OCI-LY7 (cell line): ENCODE results near the gene DNM3. TPM values are rescaled to one million over a fixed set of nuclear protein-coding genes. Genes with fewer than 3 reads are reported as not detected.

Experiments
- BruUV-seq: library from RNA; stranded (reverse); fragments of 400-500 nt; replicated peaks from 2 replicates; lab custom pipeline; 2021; lab: Mats Ljungman, UMichigan
- CTCF ChIA-PET: fragments of 300-600 bp; sonication (Branson Sonifier 250); formaldehyde crosslinking; loops from one replicate; lab custom pipeline; 2022; ENCODE audit warnings: antibody characterized with exemption; ENCODE audit not compliant: unreplicated experiment; lab: Charles Lee
- POLR2A ChIA-PET: fragments of 300-600 bp; sonication (Branson Sonifier 250); formaldehyde crosslinking; loops from one replicate; lab custom pipeline; 2022; ENCODE audit warnings: antibody characterized with exemption; lab: Charles Lee
- DNase-seq: peaks from one replicate; pipeline ENCODE4 v3.0.0-alpha.2; 2015; ENCODE audit warnings: low spot score
- H2AFZ ChIP-seq: fragments of 200-600 bp; sonication (generic), shearing (Covaris generic); 2 replicates; pipeline ENCODE4 v1.6.1; 2014; ENCODE audit warnings: mild to moderate bottlenecking, antibody characterized with exemption, low read length, moderate library complexity
- H3K27ac ChIP-seq: fragments of 200-600 bp; sonication (generic); 2 replicates; pipeline ENCODE4 v1.5.1; 2014; ENCODE audit warnings: mixed run types, low read depth, mild to moderate bottlenecking, moderate library complexity, low read length, inconsistent platforms; ENCODE audit not compliant: poor library complexity, severe bottlenecking
- H3K36me3 ChIP-seq: fragments of 200-600 bp; sonication (generic); 2 replicates; pipeline ENCODE4 v1.6.1; 2014; ENCODE audit warnings: mild to moderate bottlenecking, antibody characterized with exemption, low read length, moderate library complexity, mixed read lengths; ENCODE audit not compliant: insufficient read depth
- H3K4me1 ChIP-seq: fragments of 200-600 bp; sonication (generic); 2 replicates; pipeline ENCODE4 v1.5.1; 2014; ENCODE audit warnings: mild to moderate bottlenecking, low read length; ENCODE audit not compliant: insufficient read depth, poor library complexity, severe bottlenecking
- H3K4me2 ChIP-seq: fragments of 200-600 bp; sonication (generic); 2 replicates; pipeline ENCODE4 v1.6.1; 2014; ENCODE audit warnings: mild to moderate bottlenecking, low read length
- H3K4me3 ChIP-seq: fragments of 200-600 bp; sonication (generic); 2 replicates; pipeline ENCODE4 v1.5.1; 2014; ENCODE audit warnings: mild to moderate bottlenecking, low read depth, low read length; ENCODE audit not compliant: poor library complexity, severe bottlenecking
- H3K79me2 ChIP-seq: fragments of 200-600 bp; sonication (generic); 2 replicates; pipeline ENCODE4 v1.6.1; 2016; ENCODE audit warnings: low read depth, mild to moderate bottlenecking, low read length, moderate library complexity, mixed read lengths; ENCODE audit not compliant: insufficient read depth
- H3K9me2 ChIP-seq: fragments of 200-600 bp; sonication (generic); 2 replicates; pipeline ENCODE4 v1.6.1; 2016; ENCODE audit warnings: mild to moderate bottlenecking, low read length, mixed read lengths; ENCODE audit not compliant: insufficient read depth
- H3K9me3 ChIP-seq: fragments of 200-600 bp; sonication (generic); 2 replicates; pipeline ENCODE4 v1.6.1; 2014; ENCODE audit warnings: mild to moderate bottlenecking, mixed run types, low read length, mixed read lengths
- H4K20me1 ChIP-seq: fragments of 200-600 bp; sonication (generic); 2 replicates; pipeline ENCODE4 v1.6.1; 2014; ENCODE audit warnings: mild to moderate bottlenecking, antibody characterized with exemption, low read length, moderate library complexity, mixed read lengths; ENCODE audit not compliant: insufficient read depth
- CTCF ChIP-seq: fragments of 200-600 bp; sonication (generic); conservative IDR thresholded peaks from 2 replicates; pipeline ENCODE4 v1.5.1; 2014; ENCODE audit warnings: mild to moderate bottlenecking, antibody characterized with exemption, low read length, moderate library complexity, mixed read lengths
- EZH2phosphoT487 ChIP-seq: fragments of 200-600 bp; sonication (generic); IDR thresholded peaks from 2 replicates; pipeline ENCODE4 v1.6.1; 2018; ENCODE audit warnings: low read depth, borderline replicate concordance, mild to moderate bottlenecking, mixed run types, antibody characterized with exemption, low read length, moderate library complexity, mixed read lengths
- intact Hi-C: fragments of 100-400 bp; cut with micrococcal nuclease; formaldehyde crosslinking; loops from one replicate; pipeline ENCODE4 v1.10.0; 2022; ENCODE audit not compliant: unreplicated experiment
- total RNA-seq, 2 experiments: library from RNA; depleted of rRNA in 1 of 2; stranded (reverse); fragments of >200 nt in 1 of 2; shearing (Covaris generic) in 1 of 2; gene quantifications; 2 replicates each; pipeline ENCODE4 v1.2.3, GENCODE V29; 2014 to 2022

DNM3 gene
- total RNA-seq, 2 experiments from 2014 or later: 0.47 to 0.61 TPM

- Histone ChIP-seq H3K4me2 (no peak overlapping the region), H3K9me3 (no peaks in the 10 kb centered on the region), H3K9me2 (no peaks in the 10 kb centered on the region), H3K4me3 (no peak overlapping the region), H3K27ac (no peak overlapping the region), H4K20me1 (no peaks in the 10 kb centered on the region), H3K36me3 (no peaks in the 10 kb centered on the region), H3K79me2 (no peaks in the 10 kb centered on the region), H2AFZ (no peak overlapping the region), H3K4me1 (no peaks in the 10 kb centered on the region)
- TF ChIP-seq EZH2phosphoT487 (no peak), CTCF (no peak)
- intact Hi-C loops: no loop called here
- BruUV-seq: no TSS peak
- ChIA-PET CTCF (no interaction called here), POLR2A (interaction anchor here (0.8 kb wide), 1 partner anchor 15 kb away, joined by 3 read pairs; no protein-coding TSS in a partner anchor)
- no peak for DNase-seq
Measured at GRCh38 chr1:172215006-172215405, 373.7 kb downstream of the DNM3 start.

GRCh38 chr1:172219966-172220365 is 378.7 kb downstream of the DNM3 start:
- Histone ChIP-seq H3K9me2 (no peaks in the 10 kb centered on the region), H2AFZ (no peak overlapping the region), H3K79me2 (no peaks in the 10 kb centered on the region), H3K4me1 (no peaks in the 10 kb centered on the region), H3K4me3 (no peak overlapping the region), H3K9me3 (no peaks in the 10 kb centered on the region), H3K27ac (no peak overlapping the region), H3K36me3 (no peaks in the 10 kb centered on the region), H3K4me2 (no peak overlapping the region), H4K20me1 (no peaks in the 10 kb centered on the region)
- no TSS peak for BruUV-seq
- intact Hi-C loops: no loop called here
- ChIA-PET CTCF (no interaction called here), POLR2A (interaction anchor here (0.5 to 0.8 kb wide), 3 partner anchors 20 to 197 kb away, joined by 3 to 4 read pairs (median 4); no protein-coding TSS in a partner anchor)
- no peak for DNase-seq
- TF ChIP-seq EZH2phosphoT487: no peak
- no peak for TF ChIP-seq CTCF

GRCh38 chr1:172220376-172220775 is 379.1 kb downstream of the DNM3 start:
- intact Hi-C loops: no loop called here
- POLR2A ChIA-PET: interaction anchor here (0.5 to 0.8 kb wide), 2 partner anchors 20 to 68 kb away, joined by 4 read pairs; no protein-coding TSS in a partner anchor
- CTCF ChIA-PET: no interaction called here

More at GRCh38 chr1:172220376-172220775, 379.1 kb downstream of the DNM3 start:
- Histone ChIP-seq H3K4me3 (no peak overlapping the region), H3K4me1 (no peaks in the 10 kb centered on the region), H4K20me1 (no peaks in the 10 kb centered on the region), H3K36me3 (no peaks in the 10 kb centered on the region), H2AFZ (no peak overlapping the region), H3K27ac (no peak overlapping the region), H3K79me2 (no peaks in the 10 kb centered on the region), H3K9me2 (no peaks in the 10 kb centered on the region), H3K4me2 (no peak overlapping the region), H3K9me3 (no peaks in the 10 kb centered on the region)
- TF ChIP-seq EZH2phosphoT487 (no peak), CTCF (no peak)
- BruUV-seq: no TSS peak
- DNase-seq: no peak
